NK-92 (cell line): ENCODE results near the gene ERFL.
"Not testable (repeated sequence)": the region's sequence is repeated elsewhere in the genome, so short reads cannot be mapped to it uniquely, and the experiment has no call there.

Experiments used
- DNase-seq: peaks from one replicate; lab custom pipeline; 2025; ENCODE audit not compliant: unreplicated experiment; lab: John Stamatoyannopoulos, UW

Gene ERFL

GRCh38 chr19:41944336-41944735, 16.1 kb upstream of the ERFL start:
- no peak for DNase-seq

GRCh38 chr19:41941410-41942202, 13.4 kb upstream of the ERFL start:
- no peak for DNase-seq

- no peak for DNase-seq
These were observed 12.6 kb upstream of the ERFL start for GRCh38 chr19:41940731-41941409.

- DNase-seq: no peak
These were observed 11.8 kb upstream of the ERFL start for GRCh38 chr19:41939861-41940730.

- DNase-seq: not testable (repeated sequence)
These were observed 11.0 kb upstream of the ERFL start for GRCh38 chr19:41939209-41939608.

GRCh38 chr19:41937525-41938468, 9.5 kb upstream of the ERFL start:
- DNase-seq: no peak

- no peak for DNase-seq
These were observed 8.7 kb upstream of the ERFL start for GRCh38 chr19:41936961-41937360.

- no peak for DNase-seq
These were observed 8.2 kb upstream of the ERFL start for GRCh38 chr19:41936416-41936850.

GRCh38 chr19:41935760-41936415, 7.6 kb upstream of the ERFL start:
- no peak for DNase-seq

GRCh38 chr19:41934849-41935374, 6.7 kb upstream of the ERFL start:
- no peak for DNase-seq

- DNase-seq: no peak
These were observed 5.6 kb upstream of the ERFL start for GRCh38 chr19:41933693-41934426.

GRCh38 chr19:41932720-41933332, 4.6 kb upstream of the ERFL start:
- DNase-seq: no peak

GRCh38 chr19:41932259-41932719, 4.0 kb upstream of the ERFL start:
- no peak for DNase-seq

- no peak for DNase-seq
These were observed 2.8 kb upstream of the ERFL start for GRCh38 chr19:41930926-41931592.

- DNase-seq: no peak
These were observed 2.1 kb upstream of the ERFL start for GRCh38 chr19:41930322-41930722.

GRCh38 chr19:41929536-41930071, 1.4 kb upstream of the ERFL start:
- no peak for DNase-seq

GRCh38 chr19:41928754-41929535, 696 bp upstream of the ERFL start:
- DNase-seq: no peak
